K562 (cell line): ENCODE data around the gene ACACB. TPM values are rescaled to one million over a fixed set of nuclear protein-coding genes. Genes with fewer than 3 reads are reported as not detected.

Experiments used
- ATAC-seq: fragments of 200-7000 bp; cut with Tn5 transposase; 3 replicates; pipeline ENCODE4 v1.9.1; 2020; ENCODE audit warnings: moderate library complexity
- BruUV-seq: library from RNA; stranded (reverse); fragments of 400-500 nt; replicated peaks from 2 replicates; lab custom pipeline; 2021; lab: Mats Ljungman, UMichigan
- CTCF ChIA-PET: fragments of 300-600 bp; formaldehyde crosslinking; extraction: SDS; loops from one replicate; lab custom pipeline; 2021; ENCODE audit warnings: low intra/inter-chr PET ratio; lab: Yijun Ruan, JAX
- POLR2A ChIA-PET: fragments of 300-600, 350-650 bp; sonication (Branson Sonifier 250); formaldehyde crosslinking; extraction: SDS; loops from one replicate; lab custom pipeline; 2021; ENCODE audit warnings: antibody characterized with exemption, inconsistent platforms; lab: Yijun Ruan, JAX
- DNase-seq, 4 experiments: peaks; one replicate each; pipeline versions ENCODE4 v3.0.0 to v3.0.0-alpha.2; 2011 to 2018; ENCODE audit warnings: low spot score in 3 of 4, mixed read lengths in 3 of 4; ENCODE audit errors: extremely low read depth in 1 of 4
- FAIRE-seq: peaks from 2 replicates; lab custom pipeline; 2011; peaks lifted over from hg19 to GRCh38; lab: Jason Lieb, UNC
- H2AFZ ChIP-seq: 2 replicates; pipeline ENCODE4 v1.6.0; 2011; ENCODE audit warnings: low read depth, low read length, control low read depth, inconsistent platforms
- H3K27ac ChIP-seq: fragments of 200-600 bp; 3 replicates; pipeline ENCODE4 v1.8.0; 2011; ENCODE audit warnings: low read depth, mild to moderate bottlenecking, control low read depth, inconsistent platforms, low read length, moderate library complexity, mixed read lengths; ENCODE audit errors: extremely low read depth
- H3K27me3 ChIP-seq, 2 experiments: fragments of 300-600 bp in 1 of 2; 2 replicates in 1 of 2; 3 replicates in 1 of 2; pipeline versions ENCODE4 v1.6.0 to v1.8.0; 2011; ENCODE audit warnings: inconsistent platforms in 2 of 2, low read length in 2 of 2, mild to moderate bottlenecking in 1 of 2, mixed read lengths in 1 of 2, moderate library complexity in 1 of 2; ENCODE audit not compliant: control insufficient read depth in 2 of 2, insufficient read depth in 2 of 2
- H3K36me3 ChIP-seq: fragments of 300-600 bp; 3 replicates; pipeline ENCODE4 v1.8.0; 2011; ENCODE audit warnings: mild to moderate bottlenecking, low read length, inconsistent platforms; ENCODE audit not compliant: control insufficient read depth, insufficient read depth
- H3K4me1 ChIP-seq, 2 experiments: fragments of 200-600 bp in 1 of 2; replicated peaks in 1 of 2; 2 replicates in 1 of 2; 3 replicates in 1 of 2; pipeline versions ENCODE4 v1.5.1 to v1.8.0; 2011; ENCODE audit warnings: inconsistent platforms in 2 of 2, low read length in 2 of 2, mild to moderate bottlenecking in 1 of 2, mixed read lengths in 1 of 2, moderate library complexity in 1 of 2; ENCODE audit not compliant: control insufficient read depth in 2 of 2, insufficient read depth in 2 of 2
- H3K4me2 ChIP-seq: 2 replicates; pipeline ENCODE4 v1.6.1; 2011; ENCODE audit warnings: low read length, control low read depth, inconsistent platforms, mixed read lengths; ENCODE audit not compliant: insufficient read depth
- H3K4me3 ChIP-seq: fragments of 200-600 bp; sonication (generic), shearing (Covaris generic); 2 replicates; pipeline ENCODE4 v1.5.1; 2016; ENCODE audit warnings: control low read depth, inconsistent platforms
- H3K79me2 ChIP-seq: fragments of 200-600 bp; 3 replicates; pipeline ENCODE4 v1.8.0; 2011; ENCODE audit warnings: low read length, inconsistent platforms; ENCODE audit not compliant: control insufficient read depth, insufficient read depth
- H3K9ac ChIP-seq, 2 experiments: 2 replicates each; pipeline versions ENCODE4 v1.6.0 to v1.6.1; 2011; ENCODE audit warnings: low read depth in 2 of 2, low read length in 2 of 2, control low read depth in 1 of 2, inconsistent platforms in 1 of 2, mild to moderate bottlenecking in 1 of 2, mixed read lengths in 1 of 2; ENCODE audit not compliant: insufficient read depth in 1 of 2
- H3K9me1 ChIP-seq: one replicate; pipeline ENCODE4 v1.6.0; 2011; ENCODE audit warnings: inconsistent platforms, mild to moderate bottlenecking, low read length, moderate library complexity; ENCODE audit not compliant: control insufficient read depth, insufficient read depth
- H3K9me3 ChIP-seq: replicated peaks from 2 replicates; pipeline ENCODE4 v1.5.1; 2011; ENCODE audit warnings: low read depth, low read length, inconsistent platforms; ENCODE audit not compliant: control insufficient read depth, insufficient read depth
- H4K20me1 ChIP-seq: replicated peaks from 2 replicates; pipeline ENCODE4 v1.6.1; 2011; ENCODE audit warnings: low read length, inconsistent platforms, mixed read lengths; ENCODE audit not compliant: control insufficient read depth, insufficient read depth
- SIX5 ChIP-seq, 2 experiments: IDR thresholded peaks; 2 replicates each; pipeline ENCODE4 v1.6.1; 2011; ENCODE audit warnings: low read length in 2 of 2, borderline replicate concordance in 1 of 2, low read depth in 1 of 2, mild to moderate bottlenecking in 1 of 2, moderate library complexity in 1 of 2; ENCODE audit not compliant: insufficient read depth in 1 of 2
- UBTF ChIP-seq, 2 experiments: IDR thresholded peaks; 2 replicates each; pipeline ENCODE4 v1.6.1; 2012; ENCODE audit warnings: improper control_type of control experiment in 2 of 2, low read depth in 2 of 2, low read length in 2 of 2, borderline replicate concordance in 1 of 2
- WGBS: fragments of 100-300 bp; shearing (Covaris generic); methylation state at CpG from one replicate; pipeline ENCODE4 v1.1.6; 2016; ENCODE audit warnings: low coverage, mixed read lengths; ENCODE audit not compliant: insufficient coverage; ENCODE audit errors: missing lambda C conversion rate; 5-methylcytosine and 5-hydroxymethylcytosine counted together
- in situ Hi-C: fragments of 300-500 bp; cut with MboI; formaldehyde crosslinking; loops from 4 replicates; pipeline ENCODE4 v1.15.0; 2018; ENCODE audit warnings: inconsistent platforms, mixed read lengths
- intact Hi-C: fragments of 100-400 bp; cut with micrococcal nuclease; formaldehyde crosslinking; loops from 2 replicates; pipeline ENCODE4 v1.14.2; 2022
- polyA plus RNA-seq, 8 experiments: library from polyadenylated mRNA; depleted of rRNA in 4 of 8; stranded (reverse) in 5 of 8; unstranded in 3 of 8; fragments of >200 nt; fragmentation: Nextera tagmentation in 2 of 8; fragmentation: Illumina TruSeq in 1 of 8; extraction: Ambion mirVana in 2 of 8; extraction: Trizol in 1 of 8; gene quantifications; 2 replicates each; pipeline versions ENCODE4 v1.2.1 to v1.2.3, GENCODE V29; 2011 to 2014; ENCODE audit warnings: inconsistent platforms in 1 of 8, missing spikeins in 1 of 8
- total RNA-seq, 7 experiments: library from RNA; depleted of rRNA in 6 of 7; stranded (reverse); fragments of >200 nt in 6 of 7; fragmentation: Illumina TruSeq in 2 of 7; extraction: Trizol in 2 of 7; gene quantifications; 2 replicates each; pipeline versions ENCODE4 v1.2.1 to v1.2.3, GENCODE V29; 2011 to 2021; ENCODE audit warnings: low replicate concordance in 1 of 7

Gene ACACB
- total and polyA plus RNA-seq, 9 of the 15 experiments (the other 6 are each of a cell fraction or from before 2014, with no cell fraction given), result 0.10 to 2.5 (median 0.83) TPM

GRCh38 chr12:109098651-109099050 is 17.7 kb upstream of the ACACB start:
- in situ Hi-C loops, result loop anchor here (10.0 kb wide), 1 partner anchor 434 kb away; no protein-coding TSS in a partner anchor
- no peak for DNase-seq

More at GRCh38 chr12:109098651-109099050, 17.7 kb upstream of the ACACB start:
- TF ChIP-seq UBTF (IDR thresholded peaks at IDR 0.05; ENCODE audit: borderline replicate concordance in 1 of 2, low read depth in 2 of 2, low read length in 2 of 2) (peak in 1 of 2 experiments; percentile 10; a peak in 1 of 4 replicates), SIX5 (IDR thresholded peaks at IDR 0.05; ENCODE audit: borderline replicate concordance in 1 of 2, insufficient read depth in 1 of 2, low read depth in 1 of 2, low read length in 2 of 2) (no peak)
- intact Hi-C loops, result loop anchor here (10.0 kb wide), 3 partner anchors 84 to 434 kb away; no protein-coding TSS in a partner anchor
- WGBS, result 28% methylated on average over 8 of the region's 8 CpGs
- Histone ChIP-seq H3K27ac (no peak overlapping the region), H3K9ac (peak overlapping the region; percentile 36 to 89), H3K36me3 (peaks cover 50% of the 10 kb centered on the region; the same call in 2 of the 3 replicates), H3K4me3 (peak overlapping the region; percentile 81), H3K9me3 (no peaks in the 10 kb centered on the region), H2AFZ (no peak overlapping the region), H3K4me1 (peaks cover 5 to 21% of the 10 kb centered on the region in 2 experiments; a peak in 3 of 5 replicates), H3K27me3 (no peaks in the 10 kb centered on the region), H4K20me1 (no peaks in the 10 kb centered on the region), H3K4me2 (peak overlapping the region; percentile 71), H3K9me1 (no peaks in the 10 kb centered on the region), H3K79me2 (peaks cover 11% of the 10 kb centered on the region)
- FAIRE-seq, result peak; percentile 64
- no TSS peak for BruUV-seq
- ChIA-PET POLR2A (interaction anchor here (0.7 to 3.0 kb wide), 3 partner anchors 10 to 280 kb away, joined by 3 to 9 read pairs (median 3); no protein-coding TSS in a partner anchor), CTCF (no interaction called here)
- no peak for ATAC-seq
